Thoracic aorta (tissue), 2 donors: ENCODE measurements around the gene TNFRSF8. TPM values are rescaled to one million over a fixed set of nuclear protein-coding genes. Genes with fewer than 3 reads are reported as not detected.

Source experiments
- ATAC-seq: fragments of 150-250 bp; one replicate; pipeline ENCODE4 v1.8.0; 2017; ENCODE audit warnings: low read depth; ENCODE audit not compliant: insufficient number of reproducible peaks, low FRiP score
- DNase-seq: peaks from one replicate; pipeline ENCODE4 v3.0.0-alpha.2; 2020; ENCODE audit warnings: low spot score
- H3K27ac ChIP-seq, 2 donors: fragments of 200-600 bp; sonication (generic); 1 replicate in 1 of 2; 2 replicates in 1 of 2; pipeline ENCODE4 v1.5.1; 2016; ENCODE audit warnings: mild to moderate bottlenecking in 2 of 2, moderate library complexity in 2 of 2
- H3K27me3 ChIP-seq: fragments of 200-600 bp; sonication (generic); replicated peaks from 2 replicates; pipeline ENCODE4 v1.6.0; 2016; ENCODE audit warnings: mild to moderate bottlenecking; ENCODE audit not compliant: insufficient read depth
- H3K36me3 ChIP-seq: fragments of 200-600 bp; sonication (generic); one replicate; pipeline ENCODE4 v1.5.1; 2016
- H3K4me1 ChIP-seq, 2 donors: fragments of 200-600 bp; sonication (generic); 1 replicate in 1 of 2; 2 replicates in 1 of 2; pipeline versions ENCODE4 v1.5.1 to v1.6.0; 2016; ENCODE audit warnings: low read depth in 2 of 2, mild to moderate bottlenecking in 1 of 2; ENCODE audit not compliant: control insufficient read depth in 1 of 2
- H3K4me3 ChIP-seq: fragments of 200-600 bp; sonication (generic); 2 replicates; pipeline ENCODE4 v1.5.1; 2016; ENCODE audit warnings: mild to moderate bottlenecking
- H3K9me3 ChIP-seq: fragments of 200-600 bp; sonication (generic); 2 replicates; pipeline ENCODE4 v1.5.1; 2016
- total RNA-seq, 2 donors: library from RNA; depleted of rRNA; stranded (reverse); fragments of >200 nt; gene quantifications; one replicate each; pipeline versions ENCODE4 v1.1.0 to v1.2.3, GENCODE V29; 2016
- TF ChIP-seq, protein P1 (sequence below): fragments of 200-600 bp; sonication (generic); IDR thresholded peaks from one replicate; pipeline ENCODE4 v1.5.1; 2019; ENCODE audit warnings: antibody characterized with exemption

The TNFRSF8 gene
- total RNA-seq, 2 donors from 2014 or later, result 0.49 to 0.54 TPM

- TF ChIP-seq, protein P1, sequence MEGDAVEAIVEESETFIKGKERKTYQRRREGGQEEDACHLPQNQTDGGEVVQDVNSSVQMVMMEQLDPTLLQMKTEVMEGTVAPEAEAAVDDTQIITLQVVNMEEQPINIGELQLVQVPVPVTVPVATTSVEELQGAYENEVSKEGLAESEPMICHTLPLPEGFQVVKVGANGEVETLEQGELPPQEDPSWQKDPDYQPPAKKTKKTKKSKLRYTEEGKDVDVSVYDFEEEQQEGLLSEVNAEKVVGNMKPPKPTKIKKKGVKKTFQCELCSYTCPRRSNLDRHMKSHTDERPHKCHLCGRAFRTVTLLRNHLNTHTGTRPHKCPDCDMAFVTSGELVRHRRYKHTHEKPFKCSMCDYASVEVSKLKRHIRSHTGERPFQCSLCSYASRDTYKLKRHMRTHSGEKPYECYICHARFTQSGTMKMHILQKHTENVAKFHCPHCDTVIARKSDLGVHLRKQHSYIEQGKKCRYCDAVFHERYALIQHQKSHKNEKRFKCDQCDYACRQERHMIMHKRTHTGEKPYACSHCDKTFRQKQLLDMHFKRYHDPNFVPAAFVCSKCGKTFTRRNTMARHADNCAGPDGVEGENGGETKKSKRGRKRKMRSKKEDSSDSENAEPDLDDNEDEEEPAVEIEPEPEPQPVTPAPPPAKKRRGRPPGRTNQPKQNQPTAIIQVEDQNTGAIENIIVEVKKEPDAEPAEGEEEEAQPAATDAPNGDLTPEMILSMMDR, result no peak
- H3K36me3 ChIP-seq, result no peaks in the 10 kb centered on the region
- peaks cover 0 to 7% of the 10 kb centered on the region in 2 donors for H3K4me1 ChIP-seq
- ATAC-seq (no peak), DNase-seq (no peak)
- H3K27ac ChIP-seq, result no peak overlapping the region
- peaks cover 6% of the 10 kb centered on the region for H3K27me3 ChIP-seq
- H3K4me3 ChIP-seq, result no peak overlapping the region
- H3K9me3 ChIP-seq, result no peaks in the 10 kb centered on the region
These were observed 3.9 kb upstream of the TNFRSF8 start for GRCh38 chr1:12059226-12059625.

DNA sequence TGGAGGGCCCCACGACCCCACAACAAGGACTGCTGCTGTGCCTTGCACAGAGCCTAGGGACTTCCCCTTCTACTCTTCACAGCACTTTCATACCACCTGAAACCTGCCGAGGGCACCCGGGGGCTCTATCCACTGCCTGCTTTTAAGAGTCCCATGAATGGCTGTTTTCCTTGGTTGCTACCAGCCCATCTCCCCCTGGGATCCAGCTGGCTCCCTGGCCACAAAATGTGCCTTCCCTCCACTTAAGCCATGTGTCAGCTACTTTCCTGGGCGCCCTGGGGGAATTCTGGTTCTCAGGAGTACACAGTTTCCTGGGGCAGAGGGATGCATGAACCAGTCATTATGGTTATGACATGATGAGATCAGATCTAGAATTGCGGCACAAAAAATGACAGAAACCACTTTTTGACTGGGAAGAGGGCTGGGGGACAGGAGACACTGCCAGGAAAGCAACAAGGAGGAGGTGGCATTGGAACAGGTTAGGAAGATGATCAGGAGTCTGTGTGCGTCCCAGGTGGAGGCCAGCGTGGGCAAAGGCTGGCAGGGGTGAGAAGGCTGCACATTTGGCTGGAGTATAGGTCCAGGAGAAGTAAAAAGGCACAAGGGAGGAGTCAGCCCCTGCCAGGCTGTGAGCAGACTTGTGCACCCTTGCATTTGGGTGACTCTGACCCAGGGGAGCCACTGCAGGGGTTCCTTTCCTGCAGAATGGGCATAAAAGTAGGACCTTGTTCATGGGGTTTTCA, 3.2 kb upstream of the TNFRSF8 start:
- peaks cover 6% of the 10 kb centered on the region for H3K27me3 ChIP-seq
- ATAC-seq, result no peak
- TF ChIP-seq, protein P1, result no peak

DNA sequence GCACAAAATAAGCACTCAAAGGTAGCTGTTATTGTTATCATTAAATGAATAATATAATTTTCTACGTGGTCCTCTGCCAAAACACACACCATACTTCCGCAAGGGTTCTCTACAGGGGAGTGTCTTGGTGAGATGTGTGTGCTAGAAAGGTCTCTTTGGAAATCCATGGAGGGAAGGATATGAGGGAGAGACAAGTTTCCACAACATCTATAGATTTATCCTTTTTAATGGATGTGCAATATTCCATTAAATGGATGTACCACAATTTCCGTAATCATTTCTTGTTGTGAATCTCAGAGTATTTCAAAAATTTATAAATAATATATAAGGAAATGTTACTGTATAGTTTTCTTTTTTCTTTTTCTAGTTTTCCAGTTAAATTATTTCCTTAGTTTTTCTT, 2.6 kb upstream of the TNFRSF8 start:
- TF ChIP-seq, protein P1, result no peak
- peaks cover 0 to 7% of the 10 kb centered on the region in 2 donors for H3K4me1 ChIP-seq
- no peak for DNase-seq
- H3K4me3 ChIP-seq, result no peak overlapping the region
- H3K27ac ChIP-seq, result no peak overlapping the region
- no peaks in the 10 kb centered on the region for H3K9me3 ChIP-seq
- ATAC-seq, result no peak
- peaks cover 6% of the 10 kb centered on the region for H3K27me3 ChIP-seq
- no peaks in the 10 kb centered on the region for H3K36me3 ChIP-seq

More for the DNA sequence above, 3.2 kb upstream of the TNFRSF8 start:
- H3K4me3 ChIP-seq, result no peak overlapping the region
- no peak for DNase-seq
- H3K9me3 ChIP-seq, result no peaks in the 10 kb centered on the region
- H3K36me3 ChIP-seq, result no peaks in the 10 kb centered on the region
- no peak overlapping the region for H3K27ac ChIP-seq
- H3K4me1 ChIP-seq, result peaks cover 0 to 7% of the 10 kb centered on the region in 2 donors

- Histone ChIP-seq H3K27ac (no peak overlapping the region), H3K36me3 (no peaks in the 10 kb centered on the region), H3K4me1 (peaks cover 0 to 7% of the 10 kb centered on the region in 2 donors), H3K4me3 (no peak overlapping the region), H3K9me3 (no peaks in the 10 kb centered on the region), H3K27me3 (peaks cover 6% of the 10 kb centered on the region)
- TF ChIP-seq, protein P1, result no peak
- ATAC-seq (no peak), DNase-seq (no peak)
These were observed 1.2 kb downstream of the TNFRSF8 start for GRCh38 chr1:12064073-12064969.

- H3K27me3 ChIP-seq, result peaks cover 9% of the 10 kb centered on the region
- DNase-seq (no peak), ATAC-seq (no peak)
- H3K9me3 ChIP-seq, result no peaks in the 10 kb centered on the region
- H3K4me1 ChIP-seq, result peaks cover 0 to 7% of the 10 kb centered on the region in 2 donors
- H3K27ac ChIP-seq, result no peak overlapping the region
- no peaks in the 10 kb centered on the region for H3K36me3 ChIP-seq
- TF ChIP-seq, protein P1, result no peak
- H3K4me3 ChIP-seq, result no peak overlapping the region
These were observed 2.8 kb downstream of the TNFRSF8 start for GRCh38 chr1:12065872-12066271.
